ENCODE results near the gene WDR35. TPM values are rescaled to one million over a fixed set of nuclear protein-coding genes. Genes with fewer than 3 reads are reported as not detected.
"Not testable (repeated sequence)": the region's sequence is repeated elsewhere in the genome, so short reads cannot be mapped to it uniquely, and the experiment has no call there.

The WDR35 gene
- total RNA-seq, 1 donor from 2014 or later, result 6.4 TPM

DNA sequence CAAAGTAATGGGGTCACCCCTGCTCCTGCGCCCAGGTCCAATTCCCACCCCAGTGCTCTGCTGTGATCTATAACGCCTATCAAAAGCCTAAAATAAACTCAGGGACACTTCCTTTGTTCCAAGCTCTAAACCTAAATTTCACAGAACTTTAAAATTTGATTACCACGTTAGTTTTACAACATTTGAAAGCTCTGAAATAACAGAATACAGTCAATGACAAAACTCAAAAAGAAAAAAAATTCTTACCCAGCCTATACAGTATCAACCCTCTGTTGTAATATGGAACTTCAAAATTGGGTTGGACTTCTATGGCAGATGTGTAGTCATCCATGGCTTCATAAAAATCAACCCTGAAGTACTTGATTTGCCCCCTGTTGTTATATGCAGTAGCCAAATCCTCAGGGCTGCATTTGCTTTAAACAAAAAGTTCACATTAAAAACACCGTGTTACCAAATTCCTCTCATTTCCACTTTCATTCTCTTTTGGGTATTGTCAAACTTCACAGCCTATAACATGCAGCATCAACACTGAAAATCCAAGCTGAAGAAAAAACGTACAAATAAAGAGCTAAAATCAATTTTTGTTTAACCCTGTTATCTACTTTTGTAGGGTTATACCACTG, 92.2 kb downstream of the WDR35 start:
- Mint-ChIP-seq H3K4me1 (ENCODE audit: low read depth, unreplicated experiment) (peaks cover 9% of the 10 kb centered on the region), H3K36me3 (ENCODE audit: unreplicated experiment) (no peaks in the 10 kb centered on the region), H3K4me3 (ENCODE audit: unreplicated experiment) (no peak overlapping the region), H3K27ac (ENCODE audit: unreplicated experiment) (no peak overlapping the region), H3K27me3 (ENCODE audit: unreplicated experiment) (peaks cover 5% of the 10 kb centered on the region), H3K9me3 (ENCODE audit: unreplicated experiment) (peaks cover 8% of the 10 kb centered on the region)
- TF ChIP-seq, protein P1, sequence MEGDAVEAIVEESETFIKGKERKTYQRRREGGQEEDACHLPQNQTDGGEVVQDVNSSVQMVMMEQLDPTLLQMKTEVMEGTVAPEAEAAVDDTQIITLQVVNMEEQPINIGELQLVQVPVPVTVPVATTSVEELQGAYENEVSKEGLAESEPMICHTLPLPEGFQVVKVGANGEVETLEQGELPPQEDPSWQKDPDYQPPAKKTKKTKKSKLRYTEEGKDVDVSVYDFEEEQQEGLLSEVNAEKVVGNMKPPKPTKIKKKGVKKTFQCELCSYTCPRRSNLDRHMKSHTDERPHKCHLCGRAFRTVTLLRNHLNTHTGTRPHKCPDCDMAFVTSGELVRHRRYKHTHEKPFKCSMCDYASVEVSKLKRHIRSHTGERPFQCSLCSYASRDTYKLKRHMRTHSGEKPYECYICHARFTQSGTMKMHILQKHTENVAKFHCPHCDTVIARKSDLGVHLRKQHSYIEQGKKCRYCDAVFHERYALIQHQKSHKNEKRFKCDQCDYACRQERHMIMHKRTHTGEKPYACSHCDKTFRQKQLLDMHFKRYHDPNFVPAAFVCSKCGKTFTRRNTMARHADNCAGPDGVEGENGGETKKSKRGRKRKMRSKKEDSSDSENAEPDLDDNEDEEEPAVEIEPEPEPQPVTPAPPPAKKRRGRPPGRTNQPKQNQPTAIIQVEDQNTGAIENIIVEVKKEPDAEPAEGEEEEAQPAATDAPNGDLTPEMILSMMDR (IDR thresholded peaks at IDR 0.05; ENCODE audit: partially characterized antibody, unreplicated experiment), result no peak
- DNase-seq, result no peak

GRCh38 chr2:19895535-19895934, 94.4 kb downstream of the WDR35 start:
- Mint-ChIP-seq H3K36me3 (ENCODE audit: unreplicated experiment) (no peaks in the 10 kb centered on the region), H3K4me1 (ENCODE audit: low read depth, unreplicated experiment) (peaks cover 14% of the 10 kb centered on the region), H3K27me3 (ENCODE audit: unreplicated experiment) (peaks cover 2% of the 10 kb centered on the region), H3K4me3 (ENCODE audit: unreplicated experiment) (no peak overlapping the region), H3K27ac (ENCODE audit: unreplicated experiment) (no peak overlapping the region), H3K9me3 (ENCODE audit: unreplicated experiment) (no peaks in the 10 kb centered on the region)
- DNase-seq, result no peak
- TF ChIP-seq, protein P1 (IDR thresholded peaks at IDR 0.05; ENCODE audit: partially characterized antibody, unreplicated experiment), result no peak

DNA sequence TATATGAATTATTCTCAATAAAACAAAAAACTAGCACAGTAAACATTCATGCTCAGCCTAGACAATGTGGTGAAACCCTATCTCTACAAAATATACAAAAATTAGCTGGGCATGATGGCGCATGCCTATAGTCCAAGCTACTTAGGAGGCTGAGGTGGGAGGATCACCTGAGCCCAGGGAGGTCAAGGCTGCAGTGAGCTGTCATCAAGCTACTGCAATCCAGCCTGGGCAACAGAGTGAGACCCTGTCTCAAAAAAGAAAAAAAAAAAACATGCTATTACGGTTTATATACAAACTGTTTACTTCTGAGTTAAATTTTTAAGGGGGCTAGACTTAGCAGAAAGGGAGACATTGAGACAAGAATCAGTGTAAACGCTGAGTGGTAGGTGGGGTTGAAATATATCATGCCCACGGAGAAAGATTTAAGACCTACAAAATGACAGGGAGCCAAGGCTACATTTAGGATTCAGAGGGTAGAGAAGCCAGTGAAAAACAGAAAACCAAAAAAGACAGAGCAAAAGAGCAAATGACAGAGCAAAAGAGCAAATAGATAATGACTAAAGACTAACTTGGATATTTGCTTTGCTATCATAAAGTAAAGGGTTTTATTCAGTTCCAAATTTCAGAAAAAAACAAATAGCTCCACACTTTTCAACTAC, 95.6 kb downstream of the WDR35 start:
- Mint-ChIP-seq H3K27ac (ENCODE audit: unreplicated experiment) (no peak overlapping the region), H3K27me3 (ENCODE audit: unreplicated experiment) (peaks cover 2% of the 10 kb centered on the region), H3K4me3 (ENCODE audit: unreplicated experiment) (no peak overlapping the region), H3K36me3 (ENCODE audit: unreplicated experiment) (no peaks in the 10 kb centered on the region), H3K4me1 (ENCODE audit: low read depth, unreplicated experiment) (peaks cover 8% of the 10 kb centered on the region), H3K9me3 (ENCODE audit: unreplicated experiment) (no peaks in the 10 kb centered on the region)
- DNase-seq, result no peak
- TF ChIP-seq, protein P1 (IDR thresholded peaks at IDR 0.05; ENCODE audit: partially characterized antibody, unreplicated experiment), result no peak

GRCh38 chr2:19893520-19894133, 96.3 kb downstream of the WDR35 start:
- Mint-ChIP-seq H3K4me1 (ENCODE audit: low read depth, unreplicated experiment) (peaks cover 9% of the 10 kb centered on the region), H3K36me3 (ENCODE audit: unreplicated experiment) (no peaks in the 10 kb centered on the region), H3K9me3 (ENCODE audit: unreplicated experiment) (no peaks in the 10 kb centered on the region), H3K4me3 (ENCODE audit: unreplicated experiment) (no peak overlapping the region), H3K27ac (ENCODE audit: unreplicated experiment) (no peak overlapping the region), H3K27me3 (ENCODE audit: unreplicated experiment) (peaks cover 2% of the 10 kb centered on the region)
- TF ChIP-seq, protein P1 (IDR thresholded peaks at IDR 0.05; ENCODE audit: partially characterized antibody, unreplicated experiment), result no peak
- no peak for DNase-seq

DNA sequence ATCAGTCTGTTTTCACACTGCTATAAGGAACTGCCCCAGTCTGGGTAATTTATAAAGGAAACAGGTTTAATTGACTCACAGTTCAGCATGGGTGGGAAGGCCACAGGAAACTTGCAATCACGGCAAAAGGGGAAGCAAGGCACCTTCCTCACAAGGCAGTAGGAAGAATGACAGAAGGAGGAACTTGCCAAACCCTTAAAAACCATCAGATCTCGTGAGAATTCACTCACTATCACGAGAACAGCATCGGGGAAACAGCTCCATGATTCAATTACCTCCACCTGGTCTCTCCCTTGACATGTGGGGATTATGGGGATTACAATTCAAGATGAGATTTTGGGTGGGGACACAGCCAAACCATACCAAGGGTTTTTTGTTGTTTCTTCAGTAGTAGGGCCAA, 97.9 kb downstream of the WDR35 start:
- H3K9me3 Mint-ChIP-seq (ENCODE audit: unreplicated experiment); H3K27ac Mint-ChIP-seq (ENCODE audit: unreplicated experiment); H3K36me3 Mint-ChIP-seq (ENCODE audit: unreplicated experiment); H3K4me3 Mint-ChIP-seq (ENCODE audit: unreplicated experiment); DNase-seq; H3K27me3 Mint-ChIP-seq (ENCODE audit: unreplicated experiment): not testable (repeated sequence)
- peaks cover 11% of the 10 kb centered on the region for H3K4me1 Mint-ChIP-seq (ENCODE audit: low read depth, unreplicated experiment)
